ENCODE measurements around the gene MCAT. TPM values are rescaled to one million over a fixed set of nuclear protein-coding genes. Genes with fewer than 3 reads are reported as not detected.
A peak's percentile ranks its signal among the peaks of the same experiment; 100 is the strongest.

Gene MCAT
- total RNA-seq, 4 donors from 2014 or later = 17.1 to 26.7 (median 22.1) TPM

GRCh38 chr22:43133401-43133800 is 9.8 kb downstream of the MCAT start:
- H3K4me1 ChIP-seq = peaks cover 0 to 37% (median 6%) of the 10 kb centered on the region in 3 donors
- DNase-seq = no peak
- no peak for TF ChIP-seq POLR2A (IDR thresholded peaks at IDR 0.05)
- TF ChIP-seq CTCF (IDR thresholded peaks at IDR 0.05) = no peak
- H3K27me3 ChIP-seq = no peaks in the 10 kb centered on the region
- H3K27ac ChIP-seq = no peak overlapping the region
- 86 to 100% methylated on average over 3 to 6 of the region's 9 CpGs for WGBS, 2 donors
- H3K4me3 ChIP-seq = no peak overlapping the region
- H3K36me3 ChIP-seq = peaks cover 15 to 80% (median 16%) of the 10 kb centered on the region in 3 donors
- intact Hi-C loops (cut with DNase I) = loop anchor here (10.0 kb wide), 1 partner anchor 61 kb away; no protein-coding TSS in a partner anchor
- no peaks in the 10 kb centered on the region for H3K9me3 ChIP-seq

- no peak for TF ChIP-seq CTCF (IDR thresholded peaks at IDR 0.05)
- Histone ChIP-seq H3K4me3 (no peak overlapping the region), H3K27me3 (no peaks in the 10 kb centered on the region), H3K27ac (no peak overlapping the region), H3K9me3 (no peaks in the 10 kb centered on the region), H3K4me1 (peaks cover 9 to 49% (median 18%) of the 10 kb centered on the region in 3 donors), H3K36me3 (peaks cover 15 to 65% (median 16%) of the 10 kb centered on the region in 3 donors)
- intact Hi-C loops (cut with DNase I) = loop anchor here (10.0 kb wide), 1 partner anchor 63 kb away; no protein-coding TSS in a partner anchor
- 80 to 89% methylated on average over 9 to 11 of the region's 17 CpGs for WGBS, 2 donors
- no peak for DNase-seq
Observed at GRCh38 chr22:43131773-43132501, 11.3 kb downstream of the MCAT start.

- 49 to 80% methylated on average over 5 to 8 of the region's 16 CpGs for WGBS, 2 donors
- peak overlapping the region in 1 of 4 donors; percentile 42 for H3K27ac ChIP-seq
Observed at GRCh38 chr22:43129426-43130425, 13.5 kb downstream of the MCAT start.

GRCh38 chr22:43128928-43129424 is 14.2 kb downstream of the MCAT start:
- H3K4me1 ChIP-seq = peaks cover 18 to 51% (median 20%) of the 10 kb centered on the region in 3 donors
- peak overlapping the region in 1 of 4 donors; percentile 42 for H3K27ac ChIP-seq
- H3K4me3 ChIP-seq = no peak overlapping the region
- peaks cover 13 to 35% (median 15%) of the 10 kb centered on the region in 3 donors for H3K36me3 ChIP-seq
- no peaks in the 10 kb centered on the region for H3K27me3 ChIP-seq
- H3K9me3 ChIP-seq = no peaks in the 10 kb centered on the region
- WGBS, 2 donors = 50 to 61% methylated on average over 12 to 18 of the region's 20 CpGs
- no peak for DNase-seq
- intact Hi-C loops (cut with DNase I) = no loop called here
- no peak for TF ChIP-seq CTCF (IDR thresholded peaks at IDR 0.05)
- TF ChIP-seq POLR2A (IDR thresholded peaks at IDR 0.05) = no peak

More at GRCh38 chr22:43129426-43130425, 13.5 kb downstream of the MCAT start:
- Histone ChIP-seq H3K4me3 (no peak overlapping the region), H3K27me3 (no peaks in the 10 kb centered on the region), H3K9me3 (no peaks in the 10 kb centered on the region), H3K4me1 (peaks cover 18 to 50% (median 20%) of the 10 kb centered on the region in 3 donors), H3K36me3 (peaks cover 13 to 43% (median 15%) of the 10 kb centered on the region in 3 donors)
- intact Hi-C loops (cut with DNase I) = loop anchor here (10.0 kb wide), 1 partner anchor 65 kb away; no protein-coding TSS in a partner anchor
- DNase-seq = no peak
- TF ChIP-seq POLR2A (IDR thresholded peaks at IDR 0.05) (no peak), CTCF (IDR thresholded peaks at IDR 0.05) (no peak)
